H9 (cell line): Measurements from ENCODE around the gene PREX1. TPM values are rescaled to one million over a fixed set of nuclear protein-coding genes. Genes with fewer than 3 reads are reported as not detected.
A peak's percentile ranks its signal among the peaks of the same experiment; 100 is the strongest.

Source experiments
- DNase-seq: peaks from one replicate; pipeline ENCODE4 v3.0.0-alpha.2; 2017
- H2AFZ ChIP-seq: one replicate; pipeline ENCODE4 v1.6.1; 2013; ENCODE audit warnings: mild to moderate bottlenecking, low read length, control low read depth, moderate library complexity
- H2AK5ac ChIP-seq: 2 replicates; pipeline ENCODE4 v1.6.1; 2013; ENCODE audit warnings: low read length, control low read depth, mixed read lengths; ENCODE audit not compliant: insufficient read length
- H2BK120ac ChIP-seq: one replicate; pipeline ENCODE4 v1.6.1; 2013; ENCODE audit warnings: low read depth, mild to moderate bottlenecking, low read length, control low read depth, inconsistent platforms; ENCODE audit not compliant: poor library complexity, severe bottlenecking
- H2BK12ac ChIP-seq: 2 replicates; pipeline ENCODE4 v1.6.1; 2013; ENCODE audit warnings: low read length, control low read depth, mixed read lengths, low read depth; ENCODE audit not compliant: insufficient read length
- H2BK15ac ChIP-seq: 2 replicates; pipeline ENCODE4 v1.6.1; 2013; ENCODE audit warnings: low read depth, low read length, control low read depth
- H2BK20ac ChIP-seq: one replicate; pipeline ENCODE4 v1.6.1; 2013; ENCODE audit warnings: low read depth, mild to moderate bottlenecking, low read length, control low read depth, inconsistent platforms; ENCODE audit not compliant: poor library complexity, severe bottlenecking
- H2BK5ac ChIP-seq: 2 replicates; pipeline ENCODE4 v1.6.1; 2013; ENCODE audit warnings: low read length, control low read depth, mixed read lengths; ENCODE audit not compliant: insufficient read length
- H3K14ac ChIP-seq: 2 replicates; pipeline ENCODE4 v1.6.1; 2013; ENCODE audit warnings: low read length, control low read depth; ENCODE audit not compliant: insufficient read depth
- H3K18ac ChIP-seq: 2 replicates; pipeline ENCODE4 v1.6.1; 2013; ENCODE audit warnings: low read depth, mild to moderate bottlenecking, mixed read lengths, low read length, control low read depth; ENCODE audit not compliant: insufficient read length
- H3K23ac ChIP-seq: 2 replicates; pipeline ENCODE4 v1.6.1; 2013; ENCODE audit warnings: low read length, control low read depth, mixed read lengths, low read depth; ENCODE audit not compliant: insufficient read length
- H3K23me2 ChIP-seq: 2 replicates; pipeline ENCODE4 v1.6.1; 2013; ENCODE audit warnings: low read depth, mild to moderate bottlenecking, mixed read lengths, low read length, control low read depth; ENCODE audit not compliant: insufficient read length, poor library complexity, severe bottlenecking
- H3K27ac ChIP-seq: 2 replicates; pipeline ENCODE4 v1.5.1; 2013; ENCODE audit warnings: low read length, control low read depth, mixed read lengths, low read depth; ENCODE audit not compliant: insufficient read length
- H3K27me3 ChIP-seq: 2 replicates; pipeline ENCODE4 v1.6.1; 2013; ENCODE audit warnings: low read length, control low read depth, inconsistent platforms; ENCODE audit not compliant: insufficient read depth
- H3K4ac ChIP-seq: 2 replicates; pipeline ENCODE4 v1.6.1; 2013; ENCODE audit warnings: low read depth, mild to moderate bottlenecking, control low read depth, inconsistent platforms, low read length, moderate library complexity
- H3K4me1 ChIP-seq: 2 replicates; pipeline ENCODE4 v1.6.1; 2013; ENCODE audit warnings: low read length, control low read depth, inconsistent platforms; ENCODE audit not compliant: insufficient read depth
- H3K4me2 ChIP-seq: 2 replicates; pipeline ENCODE4 v1.6.1; 2013; ENCODE audit warnings: low read length, control low read depth, mixed read lengths; ENCODE audit not compliant: insufficient read length, insufficient read depth
- H3K56ac ChIP-seq: 2 replicates; pipeline ENCODE4 v1.6.1; 2013; ENCODE audit warnings: low read depth, mild to moderate bottlenecking, mixed read lengths, low read length, control low read depth; ENCODE audit not compliant: insufficient read length
- H3K79me1 ChIP-seq: 2 replicates; pipeline ENCODE4 v1.6.1; 2013; ENCODE audit warnings: low read depth, mild to moderate bottlenecking, moderate library complexity, low read length, control low read depth, inconsistent platforms; ENCODE audit not compliant: insufficient read depth, poor library complexity, severe bottlenecking
- H3K79me2 ChIP-seq: 2 replicates; pipeline ENCODE4 v1.6.1; 2013; ENCODE audit warnings: low read length, control low read depth, inconsistent platforms; ENCODE audit not compliant: insufficient read depth
- H3K9ac ChIP-seq: 2 replicates; pipeline ENCODE4 v1.6.1; 2013; ENCODE audit warnings: low read length, control low read depth, mixed read lengths; ENCODE audit not compliant: insufficient read length; ENCODE audit errors: extremely low read depth
- H3K9me3 ChIP-seq: one replicate; pipeline ENCODE4 v1.6.1; 2013; ENCODE audit warnings: low read depth, low read length, inconsistent platforms; ENCODE audit not compliant: control insufficient read depth
- H3T11ph ChIP-seq: one replicate; pipeline ENCODE4 v1.6.1; 2013; ENCODE audit warnings: mild to moderate bottlenecking, low read length, control low read depth, inconsistent platforms
- H4K20me1 ChIP-seq: one replicate; pipeline ENCODE4 v1.6.1; 2013; ENCODE audit not compliant: control insufficient read depth, insufficient read length, insufficient read depth
- H4K5ac ChIP-seq: 2 replicates; pipeline ENCODE4 v1.6.1; 2013; ENCODE audit warnings: low read depth, mild to moderate bottlenecking, mixed read lengths, low read length, control low read depth; ENCODE audit not compliant: insufficient read length
- H4K8ac ChIP-seq: replicated peaks from 2 replicates; pipeline ENCODE4 v1.6.1; 2013; ENCODE audit warnings: low read length, control low read depth, mixed read lengths, low read depth; ENCODE audit not compliant: insufficient read length
- H4K91ac ChIP-seq: 2 replicates; pipeline ENCODE4 v1.6.1; 2013; ENCODE audit warnings: low read depth, mild to moderate bottlenecking, moderate library complexity, mixed read lengths, low read length, control low read depth; ENCODE audit not compliant: insufficient read length
- H3K27ac Mint-ChIP-seq, 3 experiments: 2 replicates in 2 of 3; 3 replicates in 1 of 3; pipeline ENCODE4 v1.8.0; 2020 to 2021; ENCODE audit warnings: mixed read lengths in 3 of 3, mild to moderate bottlenecking in 1 of 3, moderate library complexity in 1 of 3
- H3K27me3 Mint-ChIP-seq: 2 replicates; pipeline ENCODE4 v1.8.0; 2021; ENCODE audit warnings: low read depth, mild to moderate bottlenecking, moderate library complexity, mixed read lengths
- H3K36me3 Mint-ChIP-seq, 3 experiments: 2 replicates in 2 of 3; 3 replicates in 1 of 3; pipeline ENCODE4 v1.8.0; 2020 to 2021; ENCODE audit warnings: low read depth in 3 of 3, mixed read lengths in 3 of 3; ENCODE audit not compliant: insufficient read depth in 1 of 3
- H3K4me1 Mint-ChIP-seq, 2 experiments: 2 replicates each; pipeline ENCODE4 v1.8.0; 2020; ENCODE audit warnings: mixed read lengths in 2 of 2
- H3K4me3 Mint-ChIP-seq, 2 experiments: 2 replicates in 1 of 2; 3 replicates in 1 of 2; pipeline ENCODE4 v1.8.0; 2020 to 2021; ENCODE audit warnings: mild to moderate bottlenecking in 2 of 2, mixed read lengths in 2 of 2, moderate library complexity in 1 of 2
- H3K9me3 Mint-ChIP-seq, 2 experiments: 2 replicates in 1 of 2; 3 replicates in 1 of 2; pipeline ENCODE4 v1.8.0; 2020; ENCODE audit warnings: mild to moderate bottlenecking in 2 of 2, mixed read lengths in 2 of 2, moderate library complexity in 1 of 2
- CTCF ChIP-seq: fragments of 200-600 bp; sonication (generic); conservative IDR thresholded peaks from 3 replicates; pipeline ENCODE4 v1.8.0; 2021; ENCODE audit warnings: antibody characterized with exemption, mild to moderate bottlenecking
- whole genome bisulfite sequencing: extraction: QIAGEN DNeasy Blood & Tissue Kit; methylation state at CpG from one replicate; pipeline ENCODE4 v1.1.7; 2013; ENCODE audit warnings: missing lambda C conversion rate, low lambda C conversion rate, mixed read lengths; ENCODE audit not compliant: insufficient read length; ENCODE audit errors: extremely low coverage; 5-methylcytosine and 5-hydroxymethylcytosine counted together
- total RNA-seq: library from RNA; stranded (reverse); gene quantifications from 2 replicates; pipeline ENCODE4 v1.2.1, GENCODE V29; 2021

Gene PREX1
- total RNA-seq, 1 experiment from 2014 or later = 6.6 TPM

DNA sequence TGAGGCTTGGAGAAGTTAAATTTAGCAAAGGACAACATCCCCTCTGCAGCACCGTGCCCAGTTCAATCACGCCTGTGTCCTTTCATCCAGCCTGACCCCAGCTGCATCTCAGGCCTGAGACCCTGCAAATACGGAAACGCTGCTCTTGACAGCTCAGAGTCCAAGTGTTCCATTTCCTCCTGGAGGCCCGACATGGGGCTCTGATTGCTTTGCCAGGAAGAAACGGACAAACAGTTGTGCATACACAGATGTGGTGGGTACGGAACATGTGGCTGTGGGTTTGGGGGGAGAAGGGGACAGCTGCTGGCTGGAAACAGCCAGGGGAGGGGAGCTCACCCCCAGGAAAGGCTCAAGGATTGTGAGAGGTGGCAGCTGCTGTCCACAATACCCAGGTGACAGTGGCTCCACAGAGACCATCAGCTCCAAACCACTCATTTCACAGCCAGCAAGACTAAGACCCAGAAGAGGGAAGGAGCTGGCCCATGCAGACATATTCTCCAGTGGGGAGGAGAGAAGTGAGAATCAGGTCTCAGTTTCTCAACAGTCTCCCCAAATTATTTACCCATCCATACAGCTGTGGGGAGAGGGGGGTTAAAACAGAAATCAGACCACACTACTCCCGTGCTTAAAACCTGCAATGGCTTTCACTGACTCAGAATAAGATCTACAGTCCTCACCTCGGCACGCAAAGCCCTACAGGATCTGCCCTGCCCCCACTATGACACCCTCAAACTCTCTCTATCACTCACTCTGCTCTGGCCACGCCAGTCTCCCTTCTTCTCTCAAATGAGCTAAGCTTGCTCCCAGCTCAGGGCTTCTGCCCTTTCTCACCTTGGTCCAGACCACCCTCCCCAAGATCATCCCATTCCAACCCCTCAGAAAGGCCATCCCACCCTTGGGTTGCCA, 89.1 kb downstream of the PREX1 start:
- no peak overlapping the region for H3K27ac ChIP-seq
- H4K5ac ChIP-seq = no peak overlapping the region
- H3K4me2 ChIP-seq = no peak overlapping the region
- DNase-seq = no peak
- Mint-ChIP-seq H3K4me1 (peaks cover 6 to 12% of the 10 kb centered on the region in 2 experiments; a peak in 3 of 4 replicates), H3K36me3 (no peaks in the 10 kb centered on the region; a peak in 1 of 7 replicates), H3K27ac (peak overlapping the region; percentile 11 to 23 (median 17); a peak in 4 of 7 replicates), H3K4me3 (no peak overlapping the region), H3K9me3 (no peaks in the 10 kb centered on the region), H3K27me3 (no peaks in the 10 kb centered on the region)
- H3T11ph ChIP-seq = no peak overlapping the region
- H3K18ac ChIP-seq = no peak overlapping the region
- no peak overlapping the region for H3K56ac ChIP-seq
- no peak overlapping the region for H2AK5ac ChIP-seq
- H3K14ac ChIP-seq = no peak overlapping the region; the same call in 1 of the 2 replicates
- H2BK12ac ChIP-seq = no peak overlapping the region
- no peak overlapping the region for H4K8ac ChIP-seq
- no peak overlapping the region for H2BK15ac ChIP-seq
- no peak overlapping the region for H2BK5ac ChIP-seq
- WGBS = no CpG with 5 or more reads among the region's 11 CpGs
- no peak overlapping the region for H2AFZ ChIP-seq
- no peak overlapping the region for H2BK20ac ChIP-seq
- no peaks in the 10 kb centered on the region for H3K9me3 ChIP-seq
- H3K79me2 ChIP-seq = no peaks in the 10 kb centered on the region
- no peak overlapping the region for H2BK120ac ChIP-seq
- no peak overlapping the region for H3K4ac ChIP-seq
- H4K20me1 ChIP-seq = no peaks in the 10 kb centered on the region
- H3K79me1 ChIP-seq = no peaks in the 10 kb centered on the region
- H3K23ac ChIP-seq = no peak overlapping the region
- no peaks in the 10 kb centered on the region for H3K23me2 ChIP-seq
- no peak overlapping the region for H3K9ac ChIP-seq
- TF ChIP-seq CTCF = no peak
- H3K27me3 ChIP-seq = no peaks in the 10 kb centered on the region
- no peaks in the 10 kb centered on the region for H3K4me1 ChIP-seq
- no peak overlapping the region for H4K91ac ChIP-seq
